Activated CD4-positive, alpha-beta T cell treated with anti-CD3 and anti-CD28 coated beads for 24 hours (primary cell): ENCODE data around the gene LRRC74B.
A peak's percentile ranks its signal among the peaks of the same experiment; 100 is the strongest.

ENCODE experiments used
- DNase-seq, 2 donors: peaks; one replicate each; pipeline ENCODE4 v3.0.0-alpha.2; 2020; ENCODE audit warnings: low read depth in 2 of 2

The LRRC74B gene

GRCh38 chr22:21014202-21014725 lies 31.5 kb upstream of the LRRC74B start:
- peak; percentile 70 to 86 for DNase-seq

DNA sequence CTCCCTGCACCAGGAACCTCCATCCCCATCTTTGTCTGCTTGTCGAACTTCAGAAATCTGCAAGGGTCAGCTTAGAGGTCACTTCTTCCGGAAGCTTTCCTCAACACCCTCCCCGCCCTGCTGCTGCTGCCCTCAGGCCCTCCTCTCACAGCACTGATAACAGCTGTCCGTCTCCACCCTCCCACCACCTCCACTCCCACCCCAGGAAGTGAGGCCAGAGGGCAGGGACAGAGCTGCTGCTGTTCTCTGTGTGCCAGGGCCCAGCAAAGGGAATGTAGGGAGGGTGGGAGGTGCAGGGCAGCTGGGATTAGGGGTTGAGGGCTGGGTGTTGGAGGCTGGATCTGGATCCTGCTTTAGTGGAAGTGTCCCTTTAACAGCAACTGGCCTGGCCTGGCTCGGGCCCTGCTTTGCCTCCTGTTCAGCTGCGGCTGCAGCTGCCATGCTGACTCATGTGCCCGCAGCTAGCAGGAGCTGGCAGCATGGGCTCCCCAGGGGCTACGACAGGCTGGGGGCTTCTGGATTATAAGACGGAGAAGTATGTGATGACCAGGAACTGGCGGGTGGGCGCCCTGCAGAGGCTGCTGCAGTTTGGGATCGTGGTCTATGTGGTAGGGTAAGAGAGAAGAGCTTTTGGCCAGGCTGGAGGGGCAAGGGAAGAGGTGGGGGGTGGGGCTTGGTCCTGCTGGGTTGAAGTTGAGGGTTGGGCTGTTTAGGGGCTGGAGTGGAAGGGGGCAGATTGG lies 30.9 kb upstream of the LRRC74B start, which contains the start of gene P2RX6:
TSS of gene P2RX6 (plus strand) at position 440 of the 740 bp plus-strand sequence. CDS start at position 450, 10 bp downstream.
- no peak for DNase-seq

DNA sequence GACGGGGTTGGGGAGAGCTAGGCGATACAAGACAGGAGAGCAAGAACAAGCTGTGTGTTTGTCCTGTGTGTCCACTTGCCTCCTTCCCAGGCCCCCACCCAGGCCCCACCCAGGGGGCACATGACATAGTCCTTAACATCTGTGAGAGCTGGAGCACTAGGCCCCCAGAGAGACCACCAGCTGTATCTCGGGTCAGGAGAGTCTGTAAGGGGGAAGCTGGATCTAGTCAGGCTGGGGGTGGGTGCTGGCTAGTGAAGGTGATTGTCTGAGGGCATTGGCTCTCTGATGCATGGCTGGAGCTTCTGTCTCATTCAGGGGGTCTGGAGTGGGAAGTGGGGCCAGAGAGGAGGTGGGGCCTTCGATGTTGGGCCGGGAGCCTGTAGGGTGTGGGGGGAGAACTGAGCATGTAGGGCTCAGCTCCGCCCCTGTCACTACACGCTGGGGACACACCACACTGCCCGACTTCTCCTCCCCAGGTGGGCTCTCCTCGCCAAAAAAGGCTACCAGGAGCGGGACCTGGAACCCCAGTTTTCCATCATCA lies 30.2 kb upstream of the LRRC74B start:
- no peak for DNase-seq

GRCh38 chr22:21016644-21017420 lies 28.9 kb upstream of the LRRC74B start:
- DNase-seq: no peak

GRCh38 chr22:21018314-21018713 lies 27.4 kb upstream of the LRRC74B start:
- no peak for DNase-seq

DNA sequence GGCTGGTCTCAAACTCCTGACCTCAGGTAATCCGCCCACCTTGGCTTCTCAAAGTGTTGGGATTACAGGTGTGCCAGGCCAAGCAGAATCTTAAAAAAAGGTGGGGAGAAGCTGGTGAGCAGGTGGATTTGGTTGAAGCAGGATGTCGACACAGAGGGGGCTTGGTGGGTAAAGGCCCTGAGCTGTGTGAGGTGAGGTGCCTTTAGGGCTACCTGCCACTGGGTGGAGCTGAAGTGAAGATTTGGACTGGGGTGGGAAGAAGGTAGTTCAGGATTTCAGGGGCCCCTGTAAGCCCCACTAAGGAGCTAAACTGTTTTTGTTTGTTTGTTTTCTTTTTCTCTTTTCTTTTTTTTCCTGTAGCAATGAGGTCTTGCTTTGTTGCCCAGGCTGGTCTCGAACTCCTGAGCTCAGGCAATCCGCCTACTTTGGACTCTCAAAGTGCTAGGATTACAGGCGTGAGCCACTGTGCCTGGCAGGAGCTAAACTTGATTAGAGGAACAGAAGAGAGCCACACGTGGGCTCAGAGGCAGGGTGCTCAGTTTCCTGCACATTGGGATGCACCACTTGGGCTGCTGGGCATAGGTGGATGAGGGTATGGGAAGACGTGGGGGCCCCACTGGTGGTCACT lies 24.8 kb upstream of the LRRC74B start:
- no peak for DNase-seq

DNA sequence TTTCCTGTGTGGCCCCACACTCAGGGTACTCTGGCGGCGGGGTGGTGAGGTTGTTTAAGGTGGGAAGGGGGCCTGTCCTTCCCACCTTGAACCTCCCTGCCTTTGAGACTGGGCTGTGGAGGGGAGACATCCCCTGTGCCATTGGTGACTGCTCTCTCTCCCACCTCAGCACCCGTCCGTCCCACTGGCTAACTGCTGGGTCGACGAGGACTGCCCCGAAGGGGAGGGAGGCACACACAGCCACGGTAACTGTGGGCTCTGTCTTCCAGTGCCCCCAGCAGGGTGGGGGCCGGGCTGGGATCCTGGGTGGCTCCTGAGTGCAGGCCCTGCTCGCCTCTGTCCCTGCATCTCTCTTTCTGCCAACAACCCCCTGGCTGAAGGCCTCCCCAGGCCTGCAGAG lies 23.2 kb upstream of the LRRC74B start:
- no peak for DNase-seq

DNA sequence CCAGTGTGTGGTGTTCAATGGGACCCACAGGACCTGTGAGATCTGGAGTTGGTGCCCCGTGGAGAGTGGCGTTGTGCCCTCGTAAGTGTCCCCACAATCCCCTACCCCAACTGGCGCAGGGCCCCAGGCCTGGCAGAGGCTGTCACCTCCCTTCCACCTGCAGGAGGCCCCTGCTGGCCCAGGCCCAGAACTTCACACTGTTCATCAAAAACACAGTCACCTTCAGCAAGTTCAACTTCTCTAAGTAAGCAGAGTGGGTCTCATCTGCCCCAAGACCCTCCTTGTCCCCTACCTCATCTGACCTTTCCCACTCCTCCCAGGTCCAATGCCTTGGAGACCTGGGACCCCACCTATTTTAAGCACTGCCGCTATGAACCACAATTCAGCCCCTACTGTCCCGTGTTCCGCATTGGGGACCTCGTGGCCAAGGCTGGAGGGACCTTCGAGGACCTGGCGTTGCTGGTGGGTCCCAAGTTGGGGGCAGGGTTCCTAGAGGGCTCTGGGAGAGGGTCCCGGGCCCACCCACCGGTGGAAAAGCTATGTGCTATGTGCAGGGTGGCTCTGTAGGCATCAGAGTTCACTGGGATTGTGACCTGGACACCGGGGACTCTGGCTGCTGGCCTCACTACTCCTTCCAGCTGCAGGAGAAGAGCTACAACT lies 22.7 kb upstream of the LRRC74B start:
- no peak for DNase-seq

DNA sequence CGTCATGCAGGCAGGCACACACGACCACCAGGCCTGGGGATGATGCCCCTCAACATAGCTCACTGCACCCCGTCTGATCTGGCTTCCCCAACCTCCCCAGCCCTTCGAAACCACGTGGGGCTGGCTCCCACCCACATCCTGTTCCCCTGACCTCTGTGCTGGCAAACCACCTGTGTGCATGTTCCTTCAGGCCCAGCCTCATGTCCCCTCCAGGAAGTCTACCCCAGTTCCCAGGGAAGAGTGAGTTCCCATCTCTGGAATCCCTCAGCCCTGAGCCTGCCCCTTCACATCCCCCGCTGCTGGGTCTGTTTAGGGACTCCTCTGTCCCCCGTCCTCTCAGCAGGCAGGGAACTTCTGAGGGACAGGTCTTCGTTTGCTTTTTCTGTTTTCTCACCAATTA lies 20.5 kb upstream of the LRRC74B start:
- DNase-seq: no peak

GRCh38 chr22:21025763-21026755 lies 19.7 kb upstream of the LRRC74B start:
- no peak for DNase-seq

DNA sequence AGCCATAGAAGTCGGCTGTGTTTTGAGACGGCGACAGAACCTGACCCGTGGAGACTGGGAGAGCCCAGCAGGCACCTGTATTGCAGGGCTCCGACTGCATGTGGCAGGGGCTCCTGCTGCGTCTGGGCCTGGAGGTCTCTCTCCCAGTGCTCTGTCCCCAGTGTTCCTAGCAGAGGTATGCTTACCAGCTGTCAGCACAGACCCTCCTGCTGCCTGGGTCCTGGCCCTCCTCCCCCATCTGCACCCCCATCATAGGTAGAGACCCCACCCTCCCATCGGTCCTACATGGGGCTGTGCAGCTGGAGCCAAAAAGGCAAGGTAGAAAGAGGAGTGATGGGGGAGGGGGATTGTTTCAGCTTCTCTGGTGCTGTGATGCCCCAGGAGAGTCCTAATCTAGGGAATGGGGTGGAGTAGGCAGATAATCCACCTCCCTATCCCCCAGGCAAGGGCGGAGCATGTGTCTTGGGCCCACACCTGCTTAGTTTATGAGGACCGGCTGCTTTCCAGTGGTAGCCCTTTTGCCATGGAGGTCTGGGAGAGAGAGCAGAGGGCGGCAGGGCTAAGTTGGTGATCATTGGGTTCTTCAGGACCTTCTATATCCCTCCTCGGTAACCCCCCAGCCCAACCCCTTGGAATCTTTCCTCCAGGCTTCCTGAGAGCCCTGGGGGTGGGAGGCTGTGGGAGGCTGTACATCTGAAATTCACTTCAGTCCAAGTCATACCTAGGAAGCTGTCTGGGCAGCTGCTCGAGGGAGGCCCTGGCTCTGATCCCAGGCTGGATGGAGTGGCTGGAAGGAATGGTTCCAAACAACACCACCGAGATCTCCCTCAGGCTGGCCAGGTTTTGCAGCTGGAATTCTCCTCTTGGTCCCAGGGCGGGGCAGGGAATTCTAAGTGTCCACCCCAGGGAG lies 18.7 kb upstream of the LRRC74B start:
- no peak for DNase-seq

DNA sequence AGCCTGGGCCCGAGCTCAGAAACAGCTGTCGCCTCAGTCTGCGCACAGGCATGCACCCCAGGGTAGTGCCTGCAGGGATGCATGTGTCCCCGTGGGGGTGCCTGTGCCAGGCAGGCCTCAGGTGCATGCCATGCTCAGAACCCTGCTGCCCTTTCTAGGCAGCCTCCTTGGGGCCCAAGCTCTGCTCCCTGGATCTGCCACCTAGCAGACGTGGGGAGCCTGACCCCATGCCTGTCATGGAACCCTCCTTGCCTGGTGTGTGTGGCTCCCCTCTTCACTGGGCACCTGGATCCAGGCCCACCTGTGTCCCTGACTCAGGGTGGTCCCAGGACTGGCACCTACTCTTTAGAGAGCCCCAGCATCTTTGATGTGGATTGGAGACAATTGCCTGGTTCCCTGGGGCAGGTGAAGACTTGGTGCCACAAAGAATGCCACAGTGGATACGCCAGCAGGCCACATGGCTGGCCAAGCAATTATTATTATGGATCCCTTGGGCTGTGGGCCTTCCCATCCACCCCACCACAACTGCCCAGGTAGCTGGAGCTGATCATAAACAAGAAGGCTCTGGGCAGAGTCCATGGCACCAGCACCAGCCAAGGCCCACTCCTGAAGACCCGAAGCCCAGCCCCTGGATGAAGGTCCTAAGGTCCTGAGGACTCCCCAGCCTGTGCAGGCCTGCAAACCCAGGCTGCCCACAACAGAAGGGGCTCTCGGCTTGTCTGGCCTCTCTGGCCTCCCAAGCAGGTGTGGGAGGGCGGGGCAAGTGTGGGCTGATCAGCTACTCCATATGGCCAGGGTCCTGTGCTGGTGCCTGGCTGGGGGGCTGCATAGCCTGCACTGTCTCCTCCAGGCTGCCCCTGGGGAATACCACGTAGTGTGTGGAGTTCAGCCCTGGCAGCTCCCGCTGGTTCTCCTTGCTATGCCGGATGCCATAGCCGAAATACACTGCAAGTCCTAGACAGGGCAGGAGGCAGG lies 17.2 kb upstream of the LRRC74B start:
- DNase-seq: no peak

DNA sequence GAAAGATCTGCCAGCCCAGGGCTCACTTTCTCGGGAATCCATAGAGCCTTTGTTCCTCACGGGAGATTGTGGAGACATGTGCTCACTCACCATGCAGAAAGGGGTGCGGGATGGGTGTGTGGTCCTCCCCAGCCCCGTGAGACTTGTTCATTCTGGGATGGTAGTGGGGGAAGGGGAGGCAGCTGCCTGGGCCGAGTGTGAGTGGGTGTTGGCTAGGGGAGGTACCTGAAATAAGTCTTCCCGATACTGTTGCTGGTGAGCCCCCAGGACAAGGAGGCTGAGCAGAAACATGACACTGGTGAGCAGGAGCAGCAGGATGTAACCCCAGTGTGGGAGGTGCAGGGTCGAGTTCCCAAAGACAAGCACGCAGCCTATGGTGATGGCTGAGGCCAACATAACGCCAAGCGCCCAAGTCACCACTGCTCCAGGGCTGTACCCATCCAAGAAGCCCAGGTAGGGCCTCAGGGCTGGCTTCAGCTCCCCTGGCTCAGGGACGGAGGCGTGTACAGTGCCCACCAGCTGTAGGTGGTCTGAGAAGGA lies 16.2 kb upstream of the LRRC74B start:
- DNase-seq: no peak

DNA sequence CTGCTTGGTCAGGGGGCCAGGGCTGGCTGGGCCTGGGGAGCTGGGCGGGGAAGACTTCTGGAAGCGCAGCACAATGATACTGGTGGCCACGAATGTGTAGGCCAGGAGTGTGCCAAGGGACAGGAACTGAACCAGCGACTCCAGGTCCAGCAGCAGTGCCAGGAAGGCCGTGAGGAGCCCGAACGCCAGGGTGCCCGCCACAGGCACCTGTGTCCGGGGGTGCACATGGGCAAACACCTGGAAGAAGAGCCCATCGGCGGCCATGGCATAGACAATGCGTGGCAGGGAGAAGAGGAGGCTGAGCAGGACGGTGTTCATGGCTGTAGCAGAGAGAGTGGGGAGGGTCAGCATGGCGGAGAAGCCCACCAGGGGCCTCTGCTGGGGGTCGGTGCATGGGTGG lies 15.7 kb upstream of the LRRC74B start:
- no peak for DNase-seq

GRCh38 chr22:21030621-21031544 lies 14.9 kb upstream of the LRRC74B start:
- DNase-seq: no peak

GRCh38 chr22:21031545-21032036 lies 14.2 kb upstream of the LRRC74B start:
- DNase-seq: no peak
